GM10847 (cell line): ENCODE results near the gene MCF2L2.

Experiments
- POLR2A ChIP-seq: IDR thresholded peaks from 2 replicates; pipeline ENCODE4 v1.6.1; 2011; ENCODE audit not compliant: insufficient read length; ENCODE audit errors: extremely low read depth

The MCF2L2 gene

DNA sequence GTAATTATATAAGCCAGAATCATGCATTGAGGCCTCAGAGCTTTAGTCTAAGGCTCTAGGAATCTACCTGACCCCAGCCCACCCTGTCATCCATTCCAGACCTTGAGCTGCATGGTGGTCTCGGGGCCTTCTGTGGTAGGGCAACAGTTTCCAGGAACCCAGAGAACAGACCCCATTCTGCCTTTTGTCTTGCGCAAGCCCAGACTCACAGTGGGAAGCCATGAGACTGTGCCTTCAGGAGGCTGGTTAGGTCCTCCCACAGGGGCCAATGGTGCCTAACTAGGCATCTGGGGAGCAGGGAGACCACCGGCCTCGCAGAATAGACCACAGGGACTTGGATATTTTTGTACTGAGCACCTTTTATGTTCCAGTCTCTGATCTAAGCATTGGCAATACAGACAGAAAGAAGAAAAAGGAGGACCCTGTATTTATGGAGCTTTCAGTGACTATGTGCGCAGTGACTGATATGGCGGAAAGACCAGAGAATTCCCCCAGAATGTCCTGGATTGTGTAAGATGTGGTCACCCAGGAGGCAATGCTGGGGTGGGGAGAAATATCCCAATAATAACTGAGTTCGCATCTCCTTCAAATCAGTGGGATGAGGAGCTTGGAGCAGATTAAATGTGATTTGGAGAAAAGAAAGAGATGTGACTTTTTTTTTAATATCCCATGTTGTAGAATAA is 40.1 kb downstream of the MCF2L2 start:
- no peak for TF ChIP-seq POLR2A

DNA sequence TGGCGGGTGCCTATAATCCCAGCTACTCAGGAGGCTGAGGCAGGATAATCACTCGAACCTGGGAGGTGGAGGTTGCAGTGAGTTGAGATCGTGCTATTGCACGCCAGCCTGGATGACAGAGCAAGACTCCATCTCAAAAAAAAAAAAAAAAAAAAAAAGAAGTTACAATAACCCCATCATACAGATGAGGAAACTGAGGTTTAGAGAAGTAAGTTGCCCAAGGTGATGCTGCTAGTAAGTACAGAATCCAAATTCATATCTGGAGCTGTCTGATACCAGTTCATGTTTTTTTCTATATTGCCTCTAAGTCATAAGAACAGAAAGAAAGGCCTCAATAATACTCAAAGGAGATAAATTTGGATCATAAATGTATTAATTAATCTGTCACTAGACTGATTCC is 40.6 kb downstream of the MCF2L2 start:
- no peak for TF ChIP-seq POLR2A

DNA sequence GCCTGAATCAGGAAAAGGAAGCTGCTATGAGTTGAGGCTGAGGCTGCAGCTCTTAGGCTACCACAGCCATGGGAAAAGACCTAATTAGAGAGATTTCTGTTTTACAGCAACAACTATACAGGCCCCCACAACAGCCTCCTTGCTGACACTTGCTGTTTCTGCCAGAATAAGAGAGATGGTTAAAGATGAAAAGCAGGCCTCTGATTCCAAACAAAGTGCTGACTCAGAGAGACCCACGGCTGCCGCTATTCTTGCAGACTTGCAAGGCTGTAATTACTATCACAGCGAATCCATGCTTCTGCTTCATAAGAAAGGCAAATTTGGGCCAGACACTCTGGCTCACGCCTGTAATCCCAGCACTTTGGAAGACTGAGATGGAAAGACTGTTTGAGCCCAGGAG is 41.8 kb downstream of the MCF2L2 start:
- TF ChIP-seq POLR2A: no peak

DNA sequence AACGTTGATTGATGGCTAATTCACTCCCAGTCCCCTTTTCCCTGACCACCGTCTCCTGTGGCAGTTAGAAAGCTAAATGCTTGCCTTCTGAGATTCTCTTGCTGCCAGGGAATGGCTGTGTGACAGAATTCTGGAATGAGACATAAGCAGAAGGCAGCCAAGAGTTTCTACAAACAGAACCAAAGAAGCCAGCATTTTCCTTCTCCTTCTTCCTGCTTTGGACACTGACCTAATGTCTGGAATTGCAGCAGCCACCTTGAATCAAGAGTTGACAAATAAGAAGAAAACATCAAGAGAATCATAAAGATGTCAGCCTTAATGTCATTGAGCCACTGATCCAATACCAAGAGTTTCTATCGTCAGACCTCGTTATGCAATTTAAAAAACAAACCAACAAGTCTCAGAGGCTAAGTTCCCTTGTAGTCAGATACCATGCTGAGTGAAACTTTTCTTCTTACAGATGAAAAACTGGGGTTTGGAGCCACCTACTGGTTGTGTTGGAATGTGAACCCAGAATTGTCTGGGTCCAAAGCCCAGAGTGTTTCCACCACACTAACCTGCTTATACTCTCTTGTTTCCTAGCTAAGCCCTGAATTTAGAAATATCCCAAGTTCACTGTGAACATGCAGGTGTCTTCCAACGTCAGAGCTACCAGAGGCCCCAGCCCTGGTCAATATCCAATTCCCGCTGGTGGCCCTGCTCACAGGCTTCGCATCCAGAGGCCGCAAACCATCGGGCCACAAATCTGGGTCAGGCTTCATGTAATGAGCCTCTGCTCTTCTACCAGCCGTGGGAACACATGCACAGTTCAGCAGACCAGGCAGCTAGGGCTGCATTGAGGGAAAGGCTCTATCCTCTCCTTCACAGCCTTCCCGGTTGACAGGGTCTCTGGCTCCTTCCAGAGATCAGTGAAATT is 42.5 kb downstream of the MCF2L2 start:
- TF ChIP-seq POLR2A: no peak

DNA sequence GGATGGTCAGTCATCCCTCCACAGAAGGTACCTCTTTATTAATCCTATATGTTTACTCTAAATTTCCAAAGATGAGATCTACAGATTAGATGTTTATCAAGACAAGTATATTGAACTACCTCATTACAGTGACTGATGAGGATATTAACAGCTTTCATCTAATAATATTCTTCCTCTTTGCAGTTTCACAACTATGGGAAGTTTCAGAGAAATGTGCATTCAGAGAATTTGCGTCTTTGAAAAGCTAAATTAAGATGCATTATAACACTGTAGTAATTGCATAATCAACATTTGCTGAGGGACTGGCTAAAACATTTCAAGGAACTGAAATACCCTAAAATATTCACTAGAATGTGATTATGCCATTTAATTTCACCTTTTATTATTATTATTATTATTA is 46.7 kb downstream of the MCF2L2 start:
- no peak for TF ChIP-seq POLR2A

DNA sequence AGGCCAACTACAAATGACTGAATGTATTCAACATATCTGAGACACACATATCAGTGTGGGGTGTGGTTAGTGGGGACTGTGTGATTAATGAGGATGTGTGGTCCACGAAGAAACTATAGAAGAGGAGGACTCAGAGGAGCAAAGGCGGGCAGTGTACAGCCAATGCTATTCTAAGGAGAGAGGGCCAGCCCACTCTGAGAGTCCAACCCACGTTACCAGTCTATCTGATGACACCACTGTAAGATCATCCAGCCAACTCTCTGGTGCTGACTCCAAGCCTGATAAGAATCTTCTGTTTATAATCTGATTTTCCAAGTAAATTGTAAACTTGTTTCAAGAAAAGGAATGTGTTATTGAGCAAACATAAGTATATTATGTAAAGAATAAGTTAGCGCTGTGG is 47.2 kb downstream of the MCF2L2 start:
- TF ChIP-seq POLR2A: no peak

DNA sequence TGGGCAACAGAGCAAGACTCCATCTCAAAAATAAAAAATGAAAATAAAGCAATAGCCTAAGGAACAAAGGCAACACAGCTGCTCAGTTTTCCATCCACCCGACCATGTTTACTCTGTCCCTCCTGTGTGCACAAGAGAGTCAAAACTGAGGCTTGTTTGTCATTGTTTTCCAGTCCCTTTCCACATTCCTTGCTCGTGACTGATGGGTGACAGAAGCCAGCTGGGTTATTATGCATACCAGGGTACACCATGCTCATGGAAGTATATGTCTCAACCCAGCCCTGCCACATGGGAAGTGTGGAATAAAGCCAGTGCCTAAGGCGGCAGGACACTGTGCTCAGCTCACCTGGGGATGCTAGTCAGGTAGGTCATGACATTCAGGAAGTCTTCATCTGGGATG is 49.5 kb downstream of the MCF2L2 start:
- TF ChIP-seq POLR2A: no peak

DNA sequence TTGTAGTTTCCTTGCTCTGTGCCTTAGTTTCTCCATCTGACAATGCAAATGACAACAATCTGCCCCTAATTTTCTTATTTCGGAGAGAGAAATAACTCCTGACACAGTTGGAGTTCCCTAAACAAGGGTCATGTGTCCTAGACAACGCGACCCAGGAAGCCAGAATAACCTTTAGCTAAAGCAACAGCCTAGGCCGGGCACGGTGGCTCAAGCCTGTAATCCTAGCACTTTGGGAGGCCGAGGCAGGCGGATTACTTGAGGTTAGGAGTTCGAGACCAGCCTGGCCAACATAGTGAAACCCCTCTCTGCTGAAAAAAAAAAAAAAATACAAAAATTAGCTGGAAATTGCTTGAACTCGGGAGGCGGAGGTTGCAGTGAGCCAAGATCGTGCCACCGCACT is 49.9 kb downstream of the MCF2L2 start:
- TF ChIP-seq POLR2A: no peak

DNA sequence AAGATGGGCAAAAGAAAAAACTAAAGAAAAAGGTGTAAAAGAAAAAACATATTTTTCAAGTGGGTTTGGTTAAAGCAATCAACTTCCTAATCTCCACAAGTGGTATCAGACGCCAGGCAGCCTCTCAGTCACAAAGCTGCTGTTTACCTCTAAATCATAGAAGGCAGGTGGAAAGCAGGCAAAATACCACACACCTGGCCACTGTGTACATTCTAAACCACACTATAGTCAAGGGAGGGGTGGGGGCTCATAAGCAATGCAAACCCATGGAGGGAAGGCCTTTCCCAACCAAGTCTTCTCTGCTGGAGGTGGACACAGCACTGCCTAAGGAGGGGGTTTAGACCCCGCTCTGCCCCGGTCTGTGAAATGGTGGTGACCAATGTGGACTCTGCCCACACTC is 50.4 kb downstream of the MCF2L2 start:
- no peak for TF ChIP-seq POLR2A

DNA sequence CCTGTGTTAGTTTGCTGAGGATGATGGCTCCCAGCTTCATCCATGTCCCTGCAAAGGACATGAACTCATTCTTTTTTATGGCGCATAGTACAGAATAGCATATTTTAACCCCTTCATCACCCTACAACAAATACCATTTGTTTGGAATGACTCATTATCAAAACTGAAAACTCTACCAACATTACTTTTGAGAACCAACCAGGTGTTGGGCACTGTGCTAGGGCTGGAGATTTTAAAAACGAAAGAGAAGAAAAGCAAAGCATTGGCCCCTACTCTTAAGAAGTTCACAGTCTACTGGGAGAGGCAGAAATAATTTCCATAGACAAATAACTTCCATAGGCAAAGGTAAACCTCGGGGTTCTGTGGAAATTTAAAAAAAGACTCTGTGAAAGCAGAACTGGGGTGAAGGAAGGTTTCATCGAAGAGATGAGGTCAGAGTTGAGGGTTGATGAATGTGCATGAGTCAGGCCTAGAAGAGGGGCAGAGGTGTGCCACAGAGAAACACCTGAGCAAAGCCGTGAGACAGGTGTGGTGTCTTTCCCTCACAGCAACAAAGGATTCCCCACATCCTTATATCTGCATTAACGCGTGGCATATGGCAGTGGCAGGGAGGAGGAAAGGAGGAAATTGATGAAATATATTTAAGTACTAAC is 51.0 kb downstream of the MCF2L2 start:
- no peak for TF ChIP-seq POLR2A

DNA sequence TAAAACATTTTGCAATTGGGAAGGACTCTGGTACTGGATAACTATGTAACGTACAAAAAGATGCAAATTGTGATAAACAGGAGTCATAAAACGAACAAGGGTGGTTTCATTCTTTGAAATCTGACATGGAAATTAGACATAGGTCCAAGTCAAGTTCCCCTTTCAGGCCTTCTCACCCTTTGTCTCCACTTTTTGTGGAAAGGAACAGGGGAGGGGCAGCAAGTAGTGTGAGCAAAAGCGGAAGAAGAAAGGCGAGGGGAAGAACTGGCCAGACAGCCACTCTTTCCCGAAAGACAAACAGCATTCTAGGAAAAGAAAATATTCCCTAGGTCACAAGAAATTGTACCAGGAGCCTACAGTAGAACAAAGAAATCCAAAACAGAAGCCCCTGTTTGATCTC is 52.6 kb downstream of the MCF2L2 start:
- no peak for TF ChIP-seq POLR2A

DNA sequence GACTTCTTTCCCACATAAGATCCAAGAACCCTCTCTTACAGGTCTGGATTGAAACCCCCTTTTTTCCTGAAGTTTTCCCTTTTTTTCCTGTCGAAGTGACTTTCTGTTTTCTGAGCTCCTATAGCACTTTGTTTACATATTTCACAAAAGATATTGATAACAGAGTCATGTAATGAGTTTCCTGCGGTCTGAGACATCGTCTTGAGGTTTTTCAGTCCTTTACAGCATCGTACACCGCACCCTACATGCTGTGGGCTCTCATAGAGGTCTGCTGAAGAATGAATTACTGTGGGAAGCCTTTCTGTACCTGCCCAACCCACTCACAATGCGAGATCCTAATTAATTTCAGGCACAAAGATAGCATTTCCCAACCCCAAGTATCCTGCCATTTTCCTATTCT is 53.1 kb downstream of the MCF2L2 start:
- TF ChIP-seq POLR2A: no peak

DNA sequence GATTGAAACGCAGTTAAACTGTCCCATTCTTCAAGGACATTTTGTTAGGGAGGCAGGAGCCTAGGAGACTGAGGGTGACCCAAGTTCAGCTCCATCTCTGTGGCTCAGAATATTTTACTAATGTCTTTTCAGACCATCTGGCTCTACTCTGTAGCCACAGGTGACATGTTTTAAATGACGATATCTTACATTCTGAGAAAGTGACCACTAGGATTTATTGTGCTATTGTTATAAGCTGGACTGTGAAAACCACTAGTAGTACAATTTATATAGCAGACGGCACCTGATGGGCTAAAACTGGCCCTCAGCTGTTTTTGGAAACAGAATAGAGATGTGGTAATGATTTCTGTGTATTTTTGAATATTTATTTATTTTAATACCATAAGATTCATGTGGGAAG is 55.5 kb downstream of the MCF2L2 start:
- TF ChIP-seq POLR2A: no peak

DNA sequence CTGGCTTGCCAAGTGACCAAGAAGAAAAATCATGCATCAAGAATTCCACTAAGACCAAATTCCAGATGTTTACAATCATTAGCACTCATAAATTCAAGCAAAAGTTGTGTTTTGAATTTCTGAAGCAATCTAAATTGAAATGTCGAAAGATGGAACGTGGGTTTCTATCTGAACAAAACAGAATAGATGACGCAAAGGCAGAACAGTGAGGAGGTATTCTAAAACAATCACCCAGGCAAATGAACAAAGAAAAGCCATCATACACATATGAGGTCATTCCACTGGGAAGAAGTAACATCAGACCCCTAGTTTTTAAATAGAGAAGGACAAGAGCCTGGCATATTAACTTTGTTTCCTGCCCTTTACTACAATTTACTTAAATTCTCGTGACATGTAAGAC is 58.0 kb downstream of the MCF2L2 start:
- no peak for TF ChIP-seq POLR2A

DNA sequence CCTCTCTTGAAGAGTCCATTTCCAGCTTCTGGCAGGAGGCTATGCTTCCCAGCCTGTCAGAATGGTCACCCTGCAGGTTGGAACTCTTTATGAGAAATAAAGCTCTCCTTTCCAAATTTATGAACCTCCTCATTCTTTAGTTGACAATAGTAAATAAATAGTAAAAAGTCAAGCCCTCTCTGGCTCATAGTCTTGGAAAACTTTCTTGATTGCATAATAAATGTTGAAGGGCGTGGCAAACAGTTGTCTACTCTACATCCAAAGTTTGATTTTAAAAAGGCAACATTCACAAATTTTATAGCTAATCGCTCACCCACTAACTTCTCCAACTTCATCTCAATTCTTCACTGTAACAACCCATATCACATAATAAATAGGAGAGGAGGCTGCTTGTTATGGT is 58.8 kb downstream of the MCF2L2 start:
- no peak for TF ChIP-seq POLR2A

DNA sequence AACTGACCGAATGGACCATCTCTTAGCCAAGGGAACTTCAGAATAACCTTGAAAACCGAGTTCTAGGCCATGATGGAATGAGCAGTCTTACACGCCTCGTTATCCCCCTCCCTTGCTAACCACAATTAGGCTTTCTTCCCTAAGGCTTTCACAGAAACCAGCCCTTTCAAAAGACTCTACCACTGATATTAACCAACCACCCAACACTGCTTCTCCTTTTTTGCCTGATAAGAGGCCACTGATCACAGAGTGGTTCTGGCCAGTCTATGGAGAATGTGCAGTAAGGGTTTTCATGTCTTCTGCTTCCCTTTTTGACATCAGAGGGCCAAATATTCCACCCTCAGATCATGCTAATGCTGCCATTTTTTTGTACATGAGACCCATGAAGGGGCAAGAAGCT is 59.3 kb downstream of the MCF2L2 start:
- no peak for TF ChIP-seq POLR2A

DNA sequence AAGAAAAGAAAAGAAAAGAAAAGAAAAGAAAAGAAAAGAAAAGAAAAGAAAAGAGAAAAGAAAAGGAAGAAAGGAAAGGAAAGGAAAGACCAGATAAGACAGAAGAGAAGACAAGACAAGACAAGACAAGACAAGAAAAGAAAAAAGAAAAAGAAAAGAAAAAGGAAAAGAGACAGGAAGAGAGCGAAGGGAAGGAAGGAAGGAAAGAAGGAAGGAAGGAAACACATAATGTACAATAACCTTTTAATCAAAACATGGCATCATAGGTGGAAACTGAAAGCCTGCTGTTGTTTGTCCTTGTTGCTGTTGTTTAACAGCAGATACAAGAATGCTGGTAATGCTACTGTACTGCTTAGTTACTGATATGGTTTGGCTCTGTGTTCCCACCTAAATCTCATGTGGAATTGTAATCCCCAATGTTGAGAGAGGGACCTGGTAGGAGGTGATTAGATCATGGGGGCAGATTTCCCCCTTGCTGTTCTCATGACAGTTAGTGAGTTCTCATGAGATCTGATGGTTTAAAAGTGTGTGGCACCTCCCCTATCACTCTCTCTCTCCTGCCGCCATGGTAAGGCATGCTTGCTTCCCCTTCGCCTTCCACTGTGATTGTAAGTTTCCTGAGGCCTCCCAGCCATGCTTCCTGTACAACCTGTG is 67.3 kb downstream of the MCF2L2 start:
- TF ChIP-seq POLR2A: no peak
